ENCODE measurements around the gene IRX4. TPM values are rescaled to one million over a fixed set of nuclear protein-coding genes. Genes with fewer than 3 reads are reported as not detected.

IRX4 gene
- total RNA-seq, 4 donors from 2014 or later, result 0.68 to 3.5 TPM; not detected in 2

DNA sequence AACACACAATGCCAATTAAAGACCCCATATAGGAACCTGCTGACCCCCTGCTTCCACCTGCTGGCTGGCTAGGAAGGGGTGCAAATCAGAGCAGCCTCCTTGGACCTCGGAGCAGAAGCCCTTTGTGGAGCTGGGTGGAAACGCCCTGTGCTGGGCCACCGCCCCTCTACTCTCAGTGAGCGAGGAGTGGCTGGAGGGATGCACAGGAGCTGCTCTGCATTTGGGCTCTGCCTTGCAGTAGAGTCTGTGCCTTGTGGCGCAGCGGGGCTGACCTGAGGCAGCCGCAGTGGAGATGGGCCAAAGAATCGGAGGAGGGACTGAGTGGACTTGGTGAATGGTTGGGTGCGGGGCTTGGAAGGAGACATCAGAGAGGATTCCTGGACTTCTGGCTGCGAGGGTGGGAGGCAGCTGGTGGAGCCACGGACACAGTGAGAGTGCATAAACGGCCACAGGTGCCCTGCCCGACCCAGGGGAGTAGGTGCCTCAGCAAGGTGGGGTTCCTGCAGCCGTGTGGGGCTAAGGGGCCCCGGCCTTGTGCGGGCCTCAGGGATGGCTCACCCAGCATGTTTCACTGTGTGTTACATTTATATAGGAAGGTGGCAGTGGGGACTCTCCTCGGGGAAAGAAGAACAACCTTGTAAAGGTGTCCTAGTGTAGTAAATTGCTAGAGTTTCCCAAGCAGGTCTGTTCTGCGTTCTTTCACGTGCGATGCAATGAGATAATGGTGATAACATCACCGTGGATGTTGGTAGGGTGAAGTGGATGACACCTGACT, 14.1 kb upstream of the IRX4 start:
- TF ChIP-seq, protein P1, sequence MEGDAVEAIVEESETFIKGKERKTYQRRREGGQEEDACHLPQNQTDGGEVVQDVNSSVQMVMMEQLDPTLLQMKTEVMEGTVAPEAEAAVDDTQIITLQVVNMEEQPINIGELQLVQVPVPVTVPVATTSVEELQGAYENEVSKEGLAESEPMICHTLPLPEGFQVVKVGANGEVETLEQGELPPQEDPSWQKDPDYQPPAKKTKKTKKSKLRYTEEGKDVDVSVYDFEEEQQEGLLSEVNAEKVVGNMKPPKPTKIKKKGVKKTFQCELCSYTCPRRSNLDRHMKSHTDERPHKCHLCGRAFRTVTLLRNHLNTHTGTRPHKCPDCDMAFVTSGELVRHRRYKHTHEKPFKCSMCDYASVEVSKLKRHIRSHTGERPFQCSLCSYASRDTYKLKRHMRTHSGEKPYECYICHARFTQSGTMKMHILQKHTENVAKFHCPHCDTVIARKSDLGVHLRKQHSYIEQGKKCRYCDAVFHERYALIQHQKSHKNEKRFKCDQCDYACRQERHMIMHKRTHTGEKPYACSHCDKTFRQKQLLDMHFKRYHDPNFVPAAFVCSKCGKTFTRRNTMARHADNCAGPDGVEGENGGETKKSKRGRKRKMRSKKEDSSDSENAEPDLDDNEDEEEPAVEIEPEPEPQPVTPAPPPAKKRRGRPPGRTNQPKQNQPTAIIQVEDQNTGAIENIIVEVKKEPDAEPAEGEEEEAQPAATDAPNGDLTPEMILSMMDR (IDR thresholded peaks at IDR 0.05; ENCODE audit: low read depth), result no peak

GRCh38 chr5:1895739-1896420, 13.2 kb upstream of the IRX4 start:
- TF ChIP-seq, protein P1 (IDR thresholded peaks at IDR 0.05; ENCODE audit: low read depth), result no peak

GRCh38 chr5:1894243-1894642, 11.5 kb upstream of the IRX4 start:
- TF ChIP-seq, protein P1 (IDR thresholded peaks at IDR 0.05; ENCODE audit: low read depth), result no peak

GRCh38 chr5:1893754-1894153, 11.0 kb upstream of the IRX4 start:
- TF ChIP-seq, protein P1 (IDR thresholded peaks at IDR 0.05; ENCODE audit: low read depth), result no peak

GRCh38 chr5:1892685-1893445, 10.1 kb upstream of the IRX4 start:
- TF ChIP-seq, protein P1 (IDR thresholded peaks at IDR 0.05; ENCODE audit: low read depth), result no peak

- TF ChIP-seq, protein P1 (IDR thresholded peaks at IDR 0.05; ENCODE audit: low read depth), result no peak
Observed at GRCh38 chr5:1892211-1892610, 9.5 kb upstream of the IRX4 start.

- TF ChIP-seq, protein P1 (IDR thresholded peaks at IDR 0.05; ENCODE audit: low read depth), result no peak
Observed at GRCh38 chr5:1891391-1891790, 8.7 kb upstream of the IRX4 start.
